GM06990 (cell line): ENCODE measurements around the gene ZNF821.
"Not testable (repeated sequence)": the region's sequence is repeated elsewhere in the genome, so short reads cannot be mapped to it uniquely, and the experiment has no call there.

Source experiments
- DNase-seq: peaks from one replicate; pipeline ENCODE4 v3.0.0-alpha.2; 2011; ENCODE audit not compliant: insufficient read length; ENCODE audit errors: extremely low read depth
- H3K27me3 ChIP-seq: replicated peaks from 2 replicates; pipeline ENCODE4 v1.6.0; 2011; ENCODE audit warnings: low read length; ENCODE audit not compliant: control insufficient read depth, insufficient read depth
- H3K36me3 ChIP-seq: 2 replicates; pipeline ENCODE4 v1.5.1; 2011; ENCODE audit warnings: low read length; ENCODE audit not compliant: control insufficient read depth, insufficient read depth
- H3K4me3 ChIP-seq: replicated peaks from 2 replicates; pipeline ENCODE4 v1.5.1; 2011; ENCODE audit warnings: low read depth, mild to moderate bottlenecking, control low read depth, low read length
- TF ChIP-seq, protein P1 (sequence below): IDR thresholded peaks from 2 replicates; pipeline ENCODE4 v1.5.1; 2011; ENCODE audit warnings: low read length, control low read depth, mild to moderate bottlenecking, inconsistent platforms; ENCODE audit not compliant: insufficient read depth, poor library complexity, severe bottlenecking

Gene ZNF821

DNA sequence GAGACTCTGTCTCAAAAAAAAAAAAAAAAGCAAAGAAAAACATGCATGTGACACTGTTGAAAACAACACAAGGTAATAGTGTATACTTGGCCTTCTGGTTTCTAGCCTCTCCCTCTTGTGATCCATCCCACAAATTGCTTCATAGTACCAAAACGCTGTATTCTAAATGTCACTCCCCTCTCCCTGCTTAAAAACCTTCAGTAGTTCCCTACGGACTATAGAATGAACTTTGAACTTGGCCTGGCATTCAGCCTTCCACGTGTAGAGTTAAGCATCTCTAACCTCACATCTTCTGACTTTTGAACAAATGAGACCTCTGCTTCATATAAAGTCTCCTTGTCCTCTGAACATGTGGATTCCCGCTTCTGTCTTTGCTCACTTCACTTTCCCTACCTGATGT lies 5.1 kb downstream of the ZNF821 start:
- Histone ChIP-seq H3K36me3 (peaks cover 4% of the 10 kb centered on the region), H3K27me3 (no peaks in the 10 kb centered on the region), H3K4me3 (no peak overlapping the region)
- no peak for DNase-seq
- TF ChIP-seq, protein P1, sequence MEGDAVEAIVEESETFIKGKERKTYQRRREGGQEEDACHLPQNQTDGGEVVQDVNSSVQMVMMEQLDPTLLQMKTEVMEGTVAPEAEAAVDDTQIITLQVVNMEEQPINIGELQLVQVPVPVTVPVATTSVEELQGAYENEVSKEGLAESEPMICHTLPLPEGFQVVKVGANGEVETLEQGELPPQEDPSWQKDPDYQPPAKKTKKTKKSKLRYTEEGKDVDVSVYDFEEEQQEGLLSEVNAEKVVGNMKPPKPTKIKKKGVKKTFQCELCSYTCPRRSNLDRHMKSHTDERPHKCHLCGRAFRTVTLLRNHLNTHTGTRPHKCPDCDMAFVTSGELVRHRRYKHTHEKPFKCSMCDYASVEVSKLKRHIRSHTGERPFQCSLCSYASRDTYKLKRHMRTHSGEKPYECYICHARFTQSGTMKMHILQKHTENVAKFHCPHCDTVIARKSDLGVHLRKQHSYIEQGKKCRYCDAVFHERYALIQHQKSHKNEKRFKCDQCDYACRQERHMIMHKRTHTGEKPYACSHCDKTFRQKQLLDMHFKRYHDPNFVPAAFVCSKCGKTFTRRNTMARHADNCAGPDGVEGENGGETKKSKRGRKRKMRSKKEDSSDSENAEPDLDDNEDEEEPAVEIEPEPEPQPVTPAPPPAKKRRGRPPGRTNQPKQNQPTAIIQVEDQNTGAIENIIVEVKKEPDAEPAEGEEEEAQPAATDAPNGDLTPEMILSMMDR, result no peak

DNA sequence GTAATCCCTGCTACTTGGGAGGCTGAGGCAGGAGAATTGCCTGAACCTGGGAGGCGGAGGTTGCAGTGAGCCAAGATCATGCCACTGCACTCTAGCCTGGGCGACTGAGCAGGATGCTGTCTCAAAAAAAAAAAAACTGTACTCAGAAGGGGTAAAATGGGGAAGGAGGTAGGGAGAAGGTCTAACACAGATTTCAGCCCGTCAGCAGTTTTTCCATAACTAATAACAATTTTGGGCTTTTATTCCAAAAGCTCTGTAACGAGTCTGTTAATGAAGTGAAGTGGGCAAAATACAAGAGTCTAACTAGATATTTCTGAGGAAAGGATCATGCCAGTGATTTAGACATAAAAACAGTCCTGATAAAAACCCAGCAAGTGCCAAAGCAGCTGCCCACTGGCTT lies 10.8 kb downstream of the ZNF821 start:
- no peaks in the 10 kb centered on the region for H3K27me3 ChIP-seq
- H3K36me3 ChIP-seq, result peaks cover 4% of the 10 kb centered on the region; the same call in 1 of the 2 replicates
- TF ChIP-seq, protein P1, result no peak
- H3K4me3 ChIP-seq, result no peak overlapping the region
- DNase-seq, result no peak

DNA sequence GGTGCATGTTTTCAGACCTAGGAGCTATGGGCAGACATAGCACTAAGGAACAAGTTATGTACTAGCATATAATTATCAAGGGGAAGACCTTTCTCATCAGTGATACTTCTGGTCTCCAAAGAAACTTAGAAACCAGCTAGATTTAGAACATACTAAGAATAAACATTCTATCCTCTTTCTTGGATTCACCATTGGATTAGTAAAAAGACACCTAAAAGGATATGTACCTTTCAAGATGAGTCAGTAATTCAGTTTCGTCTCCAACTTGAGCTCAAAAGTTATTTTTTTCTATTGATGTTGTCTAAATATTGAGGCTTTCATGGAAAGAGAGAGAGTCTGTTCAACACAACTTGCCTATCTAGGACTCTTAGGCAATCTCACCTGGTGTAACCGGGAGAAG lies 13.2 kb downstream of the ZNF821 start:
- no peaks in the 10 kb centered on the region for H3K27me3 ChIP-seq
- TF ChIP-seq, protein P1, result no peak

DNA sequence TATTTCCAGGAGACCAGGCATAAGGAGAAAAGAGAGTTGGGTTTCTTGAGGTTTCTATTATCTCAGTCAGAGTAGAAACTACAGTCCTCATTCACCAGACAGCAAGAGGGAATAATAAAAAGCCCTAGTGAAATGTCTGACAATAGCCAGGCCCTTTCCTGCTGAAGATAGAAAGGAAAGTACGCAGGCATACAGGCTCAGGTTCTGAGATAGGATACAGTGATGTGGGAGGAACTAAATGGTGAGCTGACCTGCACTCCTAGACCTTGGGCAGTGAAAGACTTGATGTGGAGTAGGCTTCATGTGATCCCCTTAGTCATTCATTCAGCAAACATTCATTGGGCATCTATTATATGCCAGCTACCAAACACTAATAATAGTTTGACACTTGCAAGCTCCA lies 14.9 kb downstream of the ZNF821 start:
- H3K27me3 ChIP-seq, result no peaks in the 10 kb centered on the region
- H3K36me3 ChIP-seq, result peaks cover 5% of the 10 kb centered on the region
- TF ChIP-seq, protein P1, result no peak
- DNase-seq, result no peak
- H3K4me3 ChIP-seq, result no peak overlapping the region

More for the DNA sequence above, 13.2 kb downstream of the ZNF821 start:
- Histone ChIP-seq H3K36me3 (peaks cover under 1% of the 10 kb centered on the region; the same call in 1 of the 2 replicates), H3K4me3 (no peak overlapping the region)
- DNase-seq, result no peak

DNA sequence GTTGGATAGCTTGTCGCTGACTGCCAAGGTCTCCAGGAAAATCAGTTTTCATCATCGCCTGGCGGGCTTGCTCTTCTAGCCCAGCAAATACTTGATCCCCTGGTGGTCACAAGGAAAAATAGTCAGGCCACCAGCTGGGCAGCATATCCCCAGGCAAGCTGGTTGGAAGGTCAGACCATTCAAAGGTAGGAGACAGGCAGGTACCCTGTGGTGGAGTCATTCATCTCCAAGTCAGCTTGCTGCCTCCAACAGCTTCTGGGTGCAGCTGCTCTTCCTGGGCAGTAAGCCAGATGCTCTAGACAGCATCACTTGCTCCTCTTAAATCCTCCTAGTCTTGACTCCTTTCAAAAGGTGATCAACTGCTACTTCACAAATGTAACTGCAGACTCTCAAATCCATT lies 16.0 kb downstream of the ZNF821 start:
- Histone ChIP-seq H3K36me3 (peaks cover 6% of the 10 kb centered on the region), H3K27me3 (no peaks in the 10 kb centered on the region), H3K4me3 (no peak overlapping the region)
- TF ChIP-seq, protein P1, result no peak
- DNase-seq, result no peak

DNA sequence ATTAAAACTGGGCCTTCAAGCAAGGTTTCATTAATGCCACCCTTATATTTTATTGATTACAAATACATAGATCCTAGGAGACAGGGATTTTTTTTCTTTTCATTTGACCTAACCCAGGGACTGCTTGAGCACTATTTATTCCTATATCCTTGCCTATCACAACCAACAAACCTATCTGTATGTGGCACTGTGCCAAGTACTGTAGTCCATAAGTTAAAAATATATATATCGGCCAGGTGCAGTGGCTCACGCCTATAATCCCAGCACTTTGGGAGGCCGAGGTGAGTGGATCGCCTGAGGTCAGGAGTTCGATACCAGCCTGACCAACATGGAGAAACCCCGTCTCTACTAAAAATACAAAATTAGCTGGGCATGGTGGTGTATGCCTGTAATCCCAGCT lies 16.8 kb downstream of the ZNF821 start:
- not testable (repeated sequence) for H3K4me3 ChIP-seq, H3K36me3 ChIP-seq, H3K27me3 ChIP-seq, DNase-seq
